ENCODE measurements around the gene ABHD15. TPM values are rescaled to one million over a fixed set of nuclear protein-coding genes. Genes with fewer than 3 reads are reported as not detected.

The ABHD15 gene
- total and polyA plus RNA-seq, 2 donors (not counting 1 experiment from before 2014, with no cell fraction given), result 10.9 to 44.1 TPM

- peaks cover 13% of the 10 kb centered on the region for H3K79me2 ChIP-seq (ENCODE audit: control insufficient read depth, insufficient read depth, low read length)
- POLR2A ChIA-PET, result interaction anchor here (0.7 to 1.0 kb wide), 2 partner anchors 43 to 305 kb away, joined by 4 to 6 read pairs; no protein-coding TSS in a partner anchor
- ATAC-seq (ENCODE audit: low read depth) (no peak), DNase-seq (no peak)
- intact Hi-C loops (cut with micrococcal nuclease), result loop anchor here (1.0 kb wide), 1 partner anchor 204 kb away; no protein-coding TSS in a partner anchor
- Mint-ChIP-seq H3K4me3 (no peak overlapping the region), H3K27me3 (no peaks in the 10 kb centered on the region), H3K9me3 (ENCODE audit: insufficient read depth) (no peaks in the 10 kb centered on the region), H3K27ac (peak overlapping the region; percentile 32), H3K4me1 (peaks cover 23% of the 10 kb centered on the region)
- H3K4me1 ChIP-seq (ENCODE audit: control insufficient read depth in 2 of 2, insufficient read depth in 2 of 2, low read length in 2 of 2), result peaks cover 12 to 24% of the 10 kb centered on the region in 2 donors
- 98% methylated on average over 6 of the region's 14 CpGs for WGBS (ENCODE audit: insufficient coverage)
- no peak overlapping the region for H3K4me3 ChIP-seq (ENCODE audit: control extremely low read depth in 1 of 5, extremely low read depth in 1 of 5, insufficient read depth in 1 of 5, low read depth in 2 of 5, low read length in 4 of 5)
- CTCF ChIA-PET, result interaction anchor here (0.6 to 24.3 kb wide), 15 partner anchors 11 to 236 kb away, joined by 3 to 336 read pairs (median 7); partner anchors contain the start of gene ANKRD13B
- no peak overlapping the region for H3K27ac ChIP-seq (ENCODE audit: low read length in 2 of 2)
- TF ChIP-seq EZH2 (IDR thresholded peaks at IDR 0.05; ENCODE audit: borderline replicate concordance, insufficient read depth, low read depth, low read length, poor library complexity, severe bottlenecking), result no peak
- TF ChIP-seq CTCF (IDR thresholded peaks at IDR 0.05), result no peak
- peak overlapping the region; percentile 37 for H3K4me2 ChIP-seq (replicated peaks; ENCODE audit: low read depth, low read length, poor library complexity, severe bottlenecking)
- no peaks in the 10 kb centered on the region for H3K9me3 ChIP-seq (ENCODE audit: control extremely low read depth in 1 of 3, control insufficient read depth in 2 of 3, insufficient read depth in 1 of 3, low read length in 2 of 3)
- H3K36me3 ChIP-seq (replicated peaks in 1 of 2; ENCODE audit: control extremely low read depth in 1 of 2, control insufficient read depth in 1 of 2, extremely low read depth in 1 of 2, insufficient read depth in 2 of 2, low read length in 1 of 2), result peaks cover 0 to 51% of the 10 kb centered on the region in 2 experiments
- no peak overlapping the region for H3K9ac ChIP-seq (ENCODE audit: low read length)
- peaks cover 37% of the 10 kb centered on the region for H4K20me1 ChIP-seq (ENCODE audit: control insufficient read depth, insufficient read depth, low read length, poor library complexity, severe bottlenecking)
- H3K27me3 ChIP-seq (replicated peaks in 1 of 4; ENCODE audit: control extremely low read depth in 1 of 4, control insufficient read depth in 3 of 4, insufficient read depth in 4 of 4, low read length in 3 of 4), result no peaks in the 10 kb centered on the region
- H2AFZ ChIP-seq (ENCODE audit: insufficient read depth, low read depth, low read length, poor library complexity, severe bottlenecking), result no peak overlapping the region
These were observed 7.3 kb upstream of the ABHD15 start for GRCh38 chr17:29573871-29574731.

GRCh38 chr17:29573558-29573869 lies 6.7 kb upstream of the ABHD15 start:
- ATAC-seq (ENCODE audit: low read depth) (no peak), DNase-seq (no peak)
- Histone ChIP-seq H3K4me2 (replicated peaks; ENCODE audit: low read depth, low read length, poor library complexity, severe bottlenecking) (no peak overlapping the region), H3K4me3 (ENCODE audit: control extremely low read depth in 1 of 5, extremely low read depth in 1 of 5, insufficient read depth in 1 of 5, low read depth in 2 of 5, low read length in 4 of 5) (no peak overlapping the region), H3K9me3 (ENCODE audit: control extremely low read depth in 1 of 3, control insufficient read depth in 2 of 3, insufficient read depth in 1 of 3, low read length in 2 of 3) (no peaks in the 10 kb centered on the region), H3K27me3 (replicated peaks in 1 of 4; ENCODE audit: control extremely low read depth in 1 of 4, control insufficient read depth in 3 of 4, insufficient read depth in 4 of 4, low read length in 3 of 4) (no peaks in the 10 kb centered on the region), H3K27ac (ENCODE audit: low read length in 2 of 2) (no peak overlapping the region), H4K20me1 (ENCODE audit: control insufficient read depth, insufficient read depth, low read length, poor library complexity, severe bottlenecking) (peaks cover 37% of the 10 kb centered on the region), H2AFZ (ENCODE audit: insufficient read depth, low read depth, low read length, poor library complexity, severe bottlenecking) (no peak overlapping the region), H3K9ac (ENCODE audit: low read length) (no peak overlapping the region), H3K4me1 (ENCODE audit: control insufficient read depth in 2 of 2, insufficient read depth in 2 of 2, low read length in 2 of 2) (peaks cover 15 to 28% of the 10 kb centered on the region in 2 donors), H3K79me2 (ENCODE audit: control insufficient read depth, insufficient read depth, low read length) (peaks cover 10% of the 10 kb centered on the region), H3K36me3 (replicated peaks in 1 of 2; ENCODE audit: control extremely low read depth in 1 of 2, control insufficient read depth in 1 of 2, extremely low read depth in 1 of 2, insufficient read depth in 2 of 2, low read length in 1 of 2) (peaks cover 0 to 48% of the 10 kb centered on the region in 2 experiments)
- Mint-ChIP-seq H3K27me3 (no peaks in the 10 kb centered on the region), H3K9me3 (ENCODE audit: insufficient read depth) (no peaks in the 10 kb centered on the region), H3K27ac (no peak overlapping the region), H3K4me3 (no peak overlapping the region), H3K4me1 (peaks cover 26% of the 10 kb centered on the region)
- 83% methylated on average over 1 of the region's 6 CpGs for WGBS (ENCODE audit: insufficient coverage)
- CTCF ChIA-PET, result interaction anchor here (1.0 to 24.3 kb wide), 15 partner anchors 11 to 531 kb away, joined by 3 to 336 read pairs (median 5); partner anchors contain the start of gene ANKRD13B
- intact Hi-C loops (cut with micrococcal nuclease), result loop anchor here (1.0 kb wide), 1 partner anchor 203 kb away; no protein-coding TSS in a partner anchor
- POLR2A ChIA-PET, result interaction anchor here (0.7 to 1.0 kb wide), 2 partner anchors 44 to 305 kb away, joined by 4 to 6 read pairs; no protein-coding TSS in a partner anchor
- TF ChIP-seq EZH2 (IDR thresholded peaks at IDR 0.05; ENCODE audit: borderline replicate concordance, insufficient read depth, low read depth, low read length, poor library complexity, severe bottlenecking), result no peak
- TF ChIP-seq CTCF (IDR thresholded peaks at IDR 0.05), result no peak

All from B cell (primary cell).